SK-N-SH treated with all-trans-retinoic acid at 6 μM for 48 hours (cell line): ENCODE measurements around the gene IGF2BP1.

Source experiments
- ATAC-seq: fragments of 200-7000 bp; cut with Tn5 transposase; 3 replicates; pipeline ENCODE4 v1.9.1; 2020; ENCODE audit warnings: mild to moderate bottlenecking, moderate library complexity
- ARNTL ChIP-seq: fragments of 450-650 bp; formaldehyde crosslinking; IDR thresholded peaks from 2 replicates; pipeline ENCODE4 v1.5.0; 2020; ENCODE audit warnings: low read depth, mild to moderate bottlenecking, moderate library complexity, borderline replicate concordance
- BACH2 ChIP-seq: fragments of 250-450 bp; sonication (Bioruptor Pico); IDR thresholded peaks from 2 replicates; pipeline ENCODE4 v1.9.0; 2021; ENCODE audit warnings: mild to moderate bottlenecking, borderline replicate concordance
- CSDC2 ChIP-seq: fragments of 250-450 bp; sonication (Bioruptor Pico); IDR thresholded peaks from 2 replicates; pipeline ENCODE4 v1.5.0; 2020; ENCODE audit warnings: mild to moderate bottlenecking, moderate library complexity
- ESRRG ChIP-seq: fragments of 250-450 bp; sonication (Bioruptor Pico); IDR thresholded peaks from 2 replicates; pipeline ENCODE4 v1.6.1; 2021; ENCODE audit warnings: mild to moderate bottlenecking
- GLIS3 ChIP-seq: fragments of 250-450 bp; sonication (Bioruptor Pico); IDR thresholded peaks from 2 replicates; pipeline ENCODE4 v1.5.0; 2020; ENCODE audit warnings: mild to moderate bottlenecking, moderate library complexity
- ISL1 ChIP-seq: fragments of 250-450 bp; sonication (Bioruptor Pico); IDR thresholded peaks from 2 replicates; pipeline ENCODE4 v2.1.2; 2022; ENCODE audit warnings: mild to moderate bottlenecking, moderate library complexity
- OSR1 ChIP-seq: fragments of 250-450 bp; sonication (Bioruptor Pico); IDR thresholded peaks from 2 replicates; pipeline ENCODE4 v1.8.0; 2022; ENCODE audit warnings: moderate library complexity, mild to moderate bottlenecking, inconsistent platforms
- PPARA ChIP-seq: fragments of 250-450 bp; sonication (Bioruptor Pico); IDR thresholded peaks from 2 replicates; pipeline ENCODE4 v1.5.0; 2020; ENCODE audit warnings: mild to moderate bottlenecking, borderline replicate concordance
- RARB ChIP-seq: fragments of 250-450 bp; sonication (Bioruptor Pico); IDR thresholded peaks from 2 replicates; pipeline ENCODE4 v1.8.0; 2021; ENCODE audit warnings: mild to moderate bottlenecking, moderate library complexity
- TCF4 ChIP-seq: fragments of 250-450 bp; sonication (Bioruptor Pico); IDR thresholded peaks from 2 replicates; pipeline ENCODE4 v1.8.0; 2021; ENCODE audit warnings: mild to moderate bottlenecking, moderate library complexity, borderline replicate concordance
- TOX ChIP-seq: fragments of 250-450 bp; sonication (Bioruptor Pico); IDR thresholded peaks from 2 replicates; pipeline ENCODE4 v1.8.0; 2021; ENCODE audit warnings: mild to moderate bottlenecking, moderate library complexity, borderline replicate concordance
- ZFP3 ChIP-seq: fragments of 250-450 bp; sonication (Bioruptor Pico); IDR thresholded peaks from 2 replicates; pipeline ENCODE4 v1.5.0; 2020; ENCODE audit warnings: mild to moderate bottlenecking, moderate library complexity
- ZFP30 ChIP-seq: fragments of 450-650 bp; formaldehyde crosslinking; IDR thresholded peaks from 2 replicates; pipeline ENCODE4 v1.5.0; 2022; ENCODE audit warnings: mild to moderate bottlenecking, moderate library complexity
- ZNF565 ChIP-seq: fragments of 450-650 bp; formaldehyde crosslinking; conservative IDR thresholded peaks from 2 replicates; pipeline ENCODE4 v1.5.0; 2020; ENCODE audit warnings: low read depth, mild to moderate bottlenecking, moderate library complexity
- ZNF8 ChIP-seq: fragments of 450-650 bp; formaldehyde crosslinking; IDR thresholded peaks from 2 replicates; pipeline ENCODE4 v1.5.0; 2020; ENCODE audit warnings: mild to moderate bottlenecking, moderate library complexity
- TF ChIP-seq, protein P1 (sequence below): fragments of 250-450 bp; sonication (Bioruptor Pico); IDR thresholded peaks from 2 replicates; pipeline ENCODE4 v1.5.1; 2021; ENCODE audit warnings: mild to moderate bottlenecking, moderate library complexity
- TF ChIP-seq, protein P2 (sequence below): fragments of 250-450 bp; sonication (Bioruptor Pico); IDR thresholded peaks from 2 replicates; pipeline ENCODE4 v1.5.1; 2020; ENCODE audit warnings: low read depth, mild to moderate bottlenecking, moderate library complexity
- TF ChIP-seq, protein P3 (sequence below): fragments of 250-450 bp; sonication (Bioruptor Pico); IDR thresholded peaks from 2 replicates; pipeline ENCODE4 v1.8.0; 2020; ENCODE audit warnings: mild to moderate bottlenecking, moderate library complexity, borderline replicate concordance
- TF ChIP-seq, protein P4 (sequence below): fragments of 250-450 bp; sonication (Bioruptor Pico); IDR thresholded peaks from 2 replicates; pipeline ENCODE4 v1.5.0; 2020; ENCODE audit warnings: mild to moderate bottlenecking, moderate library complexity
- TF ChIP-seq, protein P5 (sequence below): fragments of 250-450 bp; sonication (Bioruptor Pico); IDR thresholded peaks from 2 replicates; pipeline ENCODE4 v1.8.0; 2021; ENCODE audit warnings: low read depth, mild to moderate bottlenecking, moderate library complexity, borderline replicate concordance

IGF2BP1 gene

DNA sequence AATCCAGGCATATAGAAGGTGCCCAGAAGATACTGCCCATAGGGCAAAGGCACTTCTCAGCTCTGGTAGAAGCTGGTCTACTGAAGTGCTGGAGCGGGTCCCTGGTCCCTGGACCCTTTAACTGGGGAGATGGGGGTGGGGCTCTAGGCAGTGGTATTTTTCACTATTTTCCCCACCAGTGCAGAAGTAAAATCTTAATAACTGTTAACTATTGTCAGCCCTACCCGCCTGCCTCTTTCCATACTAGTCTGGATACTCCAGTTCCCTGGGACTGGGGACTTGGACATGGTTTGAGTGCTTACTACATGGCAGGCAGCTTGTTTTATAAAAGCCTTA, 24.6 kb downstream of the IGF2BP1 start:
- TF ChIP-seq TOX (CRISPR knock-in tag): no peak
- TF ChIP-seq CSDC2 (CRISPR knock-in tag): no peak
- TF ChIP-seq, protein P1, sequence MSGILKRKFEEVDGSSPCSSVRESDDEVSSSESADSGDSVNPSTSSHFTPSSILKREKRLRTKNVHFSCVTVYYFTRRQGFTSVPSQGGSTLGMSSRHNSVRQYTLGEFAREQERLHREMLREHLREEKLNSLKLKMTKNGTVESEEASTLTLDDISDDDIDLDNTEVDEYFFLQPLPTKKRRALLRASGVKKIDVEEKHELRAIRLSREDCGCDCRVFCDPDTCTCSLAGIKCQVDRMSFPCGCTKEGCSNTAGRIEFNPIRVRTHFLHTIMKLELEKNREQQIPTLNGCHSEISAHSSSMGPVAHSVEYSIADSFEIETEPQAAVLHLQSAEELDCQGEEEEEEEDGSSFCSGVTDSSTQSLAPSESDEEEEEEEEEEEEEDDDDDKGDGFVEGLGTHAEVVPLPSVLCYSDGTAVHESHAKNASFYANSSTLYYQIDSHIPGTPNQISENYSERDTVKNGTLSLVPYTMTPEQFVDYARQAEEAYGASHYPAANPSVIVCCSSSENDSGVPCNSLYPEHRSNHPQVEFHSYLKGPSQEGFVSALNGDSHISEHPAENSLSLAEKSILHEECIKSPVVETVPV (CRISPR knock-in tag): no peak
- no peak for TF ChIP-seq GLIS3 (CRISPR knock-in tag)
- TF ChIP-seq RARB (CRISPR knock-in tag): no peak
- no peak for TF ChIP-seq ZNF565 (CRISPR knock-in tag)
- TF ChIP-seq, protein P2, sequence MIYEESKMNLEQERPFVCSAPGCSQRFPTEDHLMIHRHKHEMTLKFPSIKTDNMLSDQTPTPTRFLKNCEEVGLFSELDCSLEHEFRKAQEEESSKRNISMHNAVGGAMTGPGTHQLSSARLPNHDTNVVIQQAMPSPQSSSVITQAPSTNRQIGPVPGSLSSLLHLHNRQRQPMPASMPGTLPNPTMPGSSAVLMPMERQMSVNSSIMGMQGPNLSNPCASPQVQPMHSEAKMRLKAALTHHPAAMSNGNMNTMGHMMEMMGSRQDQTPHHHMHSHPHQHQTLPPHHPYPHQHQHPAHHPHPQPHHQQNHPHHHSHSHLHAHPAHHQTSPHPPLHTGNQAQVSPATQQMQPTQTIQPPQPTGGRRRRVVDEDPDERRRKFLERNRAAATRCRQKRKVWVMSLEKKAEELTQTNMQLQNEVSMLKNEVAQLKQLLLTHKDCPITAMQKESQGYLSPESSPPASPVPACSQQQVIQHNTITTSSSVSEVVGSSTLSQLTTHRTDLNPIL (CRISPR knock-in tag): no peak
- no peak for TF ChIP-seq ZFP30 (CRISPR knock-in tag)
- no peak for TF ChIP-seq OSR1 (CRISPR knock-in tag)
- no peak for TF ChIP-seq ZNF8
- no peak for TF ChIP-seq ESRRG (CRISPR knock-in tag)
- no peak for TF ChIP-seq ISL1
- TF ChIP-seq, protein P3, sequence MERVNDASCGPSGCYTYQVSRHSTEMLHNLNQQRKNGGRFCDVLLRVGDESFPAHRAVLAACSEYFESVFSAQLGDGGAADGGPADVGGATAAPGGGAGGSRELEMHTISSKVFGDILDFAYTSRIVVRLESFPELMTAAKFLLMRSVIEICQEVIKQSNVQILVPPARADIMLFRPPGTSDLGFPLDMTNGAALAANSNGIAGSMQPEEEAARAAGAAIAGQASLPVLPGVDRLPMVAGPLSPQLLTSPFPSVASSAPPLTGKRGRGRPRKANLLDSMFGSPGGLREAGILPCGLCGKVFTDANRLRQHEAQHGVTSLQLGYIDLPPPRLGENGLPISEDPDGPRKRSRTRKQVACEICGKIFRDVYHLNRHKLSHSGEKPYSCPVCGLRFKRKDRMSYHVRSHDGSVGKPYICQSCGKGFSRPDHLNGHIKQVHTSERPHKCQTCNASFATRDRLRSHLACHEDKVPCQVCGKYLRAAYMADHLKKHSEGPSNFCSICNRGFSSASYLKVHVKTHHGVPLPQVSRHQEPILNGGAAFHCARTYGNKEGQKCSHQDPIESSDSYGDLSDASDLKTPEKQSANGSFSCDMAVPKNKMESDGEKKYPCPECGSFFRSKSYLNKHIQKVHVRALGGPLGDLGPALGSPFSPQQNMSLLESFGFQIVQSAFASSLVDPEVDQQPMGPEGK (CRISPR knock-in tag): no peak
- TF ChIP-seq, protein P4, sequence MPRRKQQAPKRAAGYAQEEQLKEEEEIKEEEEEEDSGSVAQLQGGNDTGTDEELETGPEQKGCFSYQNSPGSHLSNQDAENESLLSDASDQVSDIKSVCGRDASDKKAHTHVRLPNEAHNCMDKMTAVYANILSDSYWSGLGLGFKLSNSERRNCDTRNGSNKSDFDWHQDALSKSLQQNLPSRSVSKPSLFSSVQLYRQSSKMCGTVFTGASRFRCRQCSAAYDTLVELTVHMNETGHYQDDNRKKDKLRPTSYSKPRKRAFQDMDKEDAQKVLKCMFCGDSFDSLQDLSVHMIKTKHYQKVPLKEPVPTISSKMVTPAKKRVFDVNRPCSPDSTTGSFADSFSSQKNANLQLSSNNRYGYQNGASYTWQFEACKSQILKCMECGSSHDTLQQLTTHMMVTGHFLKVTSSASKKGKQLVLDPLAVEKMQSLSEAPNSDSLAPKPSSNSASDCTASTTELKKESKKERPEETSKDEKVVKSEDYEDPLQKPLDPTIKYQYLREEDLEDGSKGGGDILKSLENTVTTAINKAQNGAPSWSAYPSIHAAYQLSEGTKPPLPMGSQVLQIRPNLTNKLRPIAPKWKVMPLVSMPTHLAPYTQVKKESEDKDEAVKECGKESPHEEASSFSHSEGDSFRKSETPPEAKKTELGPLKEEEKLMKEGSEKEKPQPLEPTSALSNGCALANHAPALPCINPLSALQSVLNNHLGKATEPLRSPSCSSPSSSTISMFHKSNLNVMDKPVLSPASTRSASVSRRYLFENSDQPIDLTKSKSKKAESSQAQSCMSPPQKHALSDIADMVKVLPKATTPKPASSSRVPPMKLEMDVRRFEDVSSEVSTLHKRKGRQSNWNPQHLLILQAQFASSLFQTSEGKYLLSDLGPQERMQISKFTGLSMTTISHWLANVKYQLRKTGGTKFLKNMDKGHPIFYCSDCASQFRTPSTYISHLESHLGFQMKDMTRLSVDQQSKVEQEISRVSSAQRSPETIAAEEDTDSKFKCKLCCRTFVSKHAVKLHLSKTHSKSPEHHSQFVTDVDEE (CRISPR knock-in tag): no peak
- no peak for TF ChIP-seq ARNTL (CRISPR knock-in tag)
- no peak for TF ChIP-seq TCF4
- TF ChIP-seq BACH2 (CRISPR knock-in tag): no peak
- TF ChIP-seq, protein P5, sequence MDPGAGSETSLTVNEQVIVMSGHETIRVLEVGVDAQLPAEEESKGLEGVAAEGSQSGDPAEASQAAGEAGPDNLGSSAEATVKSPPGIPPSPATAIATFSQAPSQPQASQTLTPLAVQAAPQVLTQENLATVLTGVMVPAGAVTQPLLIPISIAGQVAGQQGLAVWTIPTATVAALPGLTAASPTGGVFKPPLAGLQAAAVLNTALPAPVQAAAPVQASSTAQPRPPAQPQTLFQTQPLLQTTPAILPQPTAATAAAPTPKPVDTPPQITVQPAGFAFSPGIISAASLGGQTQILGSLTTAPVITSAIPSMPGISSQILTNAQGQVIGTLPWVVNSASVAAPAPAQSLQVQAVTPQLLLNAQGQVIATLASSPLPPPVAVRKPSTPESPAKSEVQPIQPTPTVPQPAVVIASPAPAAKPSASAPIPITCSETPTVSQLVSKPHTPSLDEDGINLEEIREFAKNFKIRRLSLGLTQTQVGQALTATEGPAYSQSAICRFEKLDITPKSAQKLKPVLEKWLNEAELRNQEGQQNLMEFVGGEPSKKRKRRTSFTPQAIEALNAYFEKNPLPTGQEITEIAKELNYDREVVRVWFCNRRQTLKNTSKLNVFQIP (CRISPR knock-in tag): no peak
- TF ChIP-seq PPARA (CRISPR knock-in tag): no peak
- TF ChIP-seq ZFP3: no peak
- TF ChIP-seq, all 23 proteins: peak for 0
- ATAC-seq: no peak

DNA sequence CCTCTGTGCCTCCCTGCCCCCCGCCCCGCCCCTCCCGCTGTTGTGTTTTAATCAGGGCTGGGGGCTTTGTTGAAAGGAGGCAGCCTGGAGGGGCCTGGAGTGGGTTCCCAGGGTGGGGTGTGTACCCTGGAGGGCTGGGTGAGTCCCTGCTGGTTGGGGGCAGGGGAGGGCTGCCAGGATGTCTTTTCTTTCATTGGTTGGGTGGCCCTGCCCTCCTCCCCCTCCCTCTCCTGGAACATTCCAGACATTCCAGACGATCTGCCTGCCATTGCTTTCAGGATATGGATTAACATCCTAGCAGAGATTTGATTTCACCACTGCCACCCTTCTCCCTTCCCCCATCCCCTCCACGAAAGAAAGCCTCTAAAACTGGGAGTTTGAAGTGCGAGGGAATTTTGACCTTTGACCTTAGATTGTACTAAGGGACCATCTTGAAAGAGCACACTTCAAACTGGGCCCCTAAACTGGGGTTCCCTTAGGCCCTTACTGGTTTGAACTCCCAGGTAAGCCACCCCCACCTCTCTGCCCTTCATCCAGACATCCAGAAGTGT, 25.3 kb downstream of the IGF2BP1 start:
- ATAC-seq: peak; percentile 44; the same call in 2 of the 3 replicates
- no peak for TF ChIP-seq ISL1
- TF ChIP-seq, protein P3 (CRISPR knock-in tag): peak; percentile 42; the same call in 1 of the 2 replicates
- no peak for TF ChIP-seq TOX (CRISPR knock-in tag)
- TF ChIP-seq, all 23 proteins: peak for 1
